ENCODE data around the gene KRTAP20-4. TPM values are rescaled to one million over a fixed set of nuclear protein-coding genes. Genes with fewer than 3 reads are reported as not detected.

Gene KRTAP20-4
- total RNA-seq, 2 donors from 2014 or later, result not detected

DNA sequence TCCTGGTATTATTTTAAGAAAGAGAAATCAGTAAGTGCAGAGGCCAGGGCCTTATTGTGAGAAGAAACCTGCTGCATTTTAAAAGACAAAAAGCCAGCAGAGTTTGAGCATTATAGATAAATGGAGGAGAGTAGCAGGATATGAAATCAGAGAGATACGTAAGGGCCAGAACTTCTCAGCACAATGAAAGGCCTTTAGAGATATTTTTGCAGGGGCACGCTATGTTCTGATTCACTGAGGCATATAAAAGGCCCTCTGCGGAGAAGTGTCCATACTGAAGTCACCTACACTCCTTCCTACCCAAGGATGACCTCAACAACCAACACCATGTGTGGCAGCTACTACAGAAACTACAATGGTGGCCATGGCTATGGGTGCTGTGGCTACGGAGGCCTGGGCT, 28.3 kb upstream of the KRTAP20-4 start, which contains the start of gene KRTAP6-3:
Gene KRTAP6-3, plus strand, starts transcription at position 301 of the 400 bp plus-strand sequence. Its CDS starts 6 bp downstream, at position 307.
- Histone ChIP-seq H3K4me1 (no peaks in the 10 kb centered on the region), H3K9me3 (no peaks in the 10 kb centered on the region), H3K36me3 (no peaks in the 10 kb centered on the region), H3K27me3 (no peaks in the 10 kb centered on the region), H3K27ac (no peak within 1 kb of the TSS), H3K4me3 (no peak within 1 kb of the TSS)
- no peak for DNase-seq (ENCODE audit: low spot score)
- TF ChIP-seq, protein P1, sequence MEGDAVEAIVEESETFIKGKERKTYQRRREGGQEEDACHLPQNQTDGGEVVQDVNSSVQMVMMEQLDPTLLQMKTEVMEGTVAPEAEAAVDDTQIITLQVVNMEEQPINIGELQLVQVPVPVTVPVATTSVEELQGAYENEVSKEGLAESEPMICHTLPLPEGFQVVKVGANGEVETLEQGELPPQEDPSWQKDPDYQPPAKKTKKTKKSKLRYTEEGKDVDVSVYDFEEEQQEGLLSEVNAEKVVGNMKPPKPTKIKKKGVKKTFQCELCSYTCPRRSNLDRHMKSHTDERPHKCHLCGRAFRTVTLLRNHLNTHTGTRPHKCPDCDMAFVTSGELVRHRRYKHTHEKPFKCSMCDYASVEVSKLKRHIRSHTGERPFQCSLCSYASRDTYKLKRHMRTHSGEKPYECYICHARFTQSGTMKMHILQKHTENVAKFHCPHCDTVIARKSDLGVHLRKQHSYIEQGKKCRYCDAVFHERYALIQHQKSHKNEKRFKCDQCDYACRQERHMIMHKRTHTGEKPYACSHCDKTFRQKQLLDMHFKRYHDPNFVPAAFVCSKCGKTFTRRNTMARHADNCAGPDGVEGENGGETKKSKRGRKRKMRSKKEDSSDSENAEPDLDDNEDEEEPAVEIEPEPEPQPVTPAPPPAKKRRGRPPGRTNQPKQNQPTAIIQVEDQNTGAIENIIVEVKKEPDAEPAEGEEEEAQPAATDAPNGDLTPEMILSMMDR (IDR thresholded peaks at IDR 0.05), result no peak

DNA sequence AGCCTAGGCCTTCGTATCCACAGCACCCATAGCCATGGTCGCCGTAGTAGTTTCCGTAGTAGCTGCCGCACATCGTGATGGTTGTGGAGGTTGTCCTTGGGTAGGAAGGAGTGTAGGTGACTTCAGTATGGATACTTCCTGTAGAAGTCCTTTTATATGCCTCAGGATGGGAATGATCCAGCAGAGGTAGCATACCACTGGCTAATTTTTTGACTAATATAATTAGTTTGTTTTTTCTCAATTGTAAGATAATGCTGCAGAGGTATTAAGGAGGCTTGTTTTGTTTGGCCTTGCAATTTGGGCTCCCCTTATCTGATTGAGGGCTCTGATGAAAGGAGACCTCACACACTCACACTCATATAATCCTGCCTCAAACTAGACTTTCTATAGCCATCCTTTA, 21.6 kb upstream of the KRTAP20-4 start, which contains the start of gene KRTAP6-2:
Gene KRTAP6-2, minus strand, starts transcription at position 101 of the 400 bp plus-strand sequence. Its CDS starts 28 bp downstream, at position 73.
- no peak for DNase-seq (ENCODE audit: low spot score)
- no peak within 1 kb of the TSS for H3K27ac ChIP-seq
- H3K4me3 ChIP-seq, result no peak within 1 kb of the TSS
- TF ChIP-seq, protein P1 (IDR thresholded peaks at IDR 0.05), result no peak
- no peaks in the 10 kb centered on the region for H3K36me3 ChIP-seq
- H3K27me3 ChIP-seq, result no peaks in the 10 kb centered on the region
- H3K9me3 ChIP-seq, result no peaks in the 10 kb centered on the region
- no peaks in the 10 kb centered on the region for H3K4me1 ChIP-seq

DNA sequence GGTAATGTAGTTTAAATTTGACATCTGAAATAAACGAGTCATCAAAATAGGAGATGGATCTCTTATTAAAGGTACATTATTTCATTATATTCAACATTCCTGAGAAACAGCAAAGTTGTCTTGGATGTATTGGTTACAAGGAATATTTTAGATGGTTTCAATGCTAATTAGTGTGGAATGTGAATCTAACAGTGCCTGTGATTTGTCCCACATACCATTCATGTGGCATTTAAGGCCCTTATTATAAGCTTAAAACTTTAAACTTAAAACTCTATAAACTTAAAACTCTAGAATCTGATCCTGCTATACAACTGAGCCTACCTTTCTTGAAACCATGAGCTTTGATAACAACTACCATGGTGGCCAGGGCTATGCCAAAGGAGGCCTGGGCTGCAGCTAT, 19.6 kb upstream of the KRTAP20-4 start, which contains the start of gene KRTAP22-1:
Gene KRTAP22-1, plus strand, starts transcription at position 301 of the 400 bp plus-strand sequence.
- Histone ChIP-seq H3K4me1 (no peaks in the 10 kb centered on the region), H3K9me3 (no peaks in the 10 kb centered on the region), H3K36me3 (no peaks in the 10 kb centered on the region), H3K27ac (no peak within 1 kb of the TSS), H3K4me3 (no peak within 1 kb of the TSS), H3K27me3 (no peaks in the 10 kb centered on the region)
- TF ChIP-seq, protein P1 (IDR thresholded peaks at IDR 0.05), result no peak
- DNase-seq (ENCODE audit: low spot score), result no peak

DNA sequence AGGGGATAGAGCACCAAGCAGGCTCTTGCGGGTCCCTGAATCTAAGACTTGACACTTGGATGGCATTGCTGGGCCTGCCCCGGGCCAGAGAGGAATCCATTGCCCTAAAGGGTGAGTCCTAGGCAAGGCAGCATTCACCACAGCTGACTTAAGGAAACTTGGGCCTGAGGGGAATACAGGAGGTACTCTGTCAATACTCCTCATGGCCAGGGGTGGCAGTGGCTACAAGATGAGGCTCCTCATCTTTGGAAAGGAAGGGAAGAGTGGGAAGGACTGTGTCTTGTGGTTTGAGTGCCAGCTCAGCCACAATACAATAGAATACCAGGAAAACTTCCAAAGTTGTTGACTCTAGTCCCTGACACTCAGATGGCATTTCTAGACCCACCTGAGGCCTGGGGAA, 14.5 kb upstream of the KRTAP20-4 start:
- H3K4me1 ChIP-seq, result no peaks in the 10 kb centered on the region
- H3K27ac ChIP-seq, result no peak overlapping the region
- no peak for DNase-seq (ENCODE audit: low spot score)
- TF ChIP-seq, protein P1 (IDR thresholded peaks at IDR 0.05), result no peak
- H3K36me3 ChIP-seq, result no peaks in the 10 kb centered on the region
- no peak overlapping the region for H3K4me3 ChIP-seq
- no peaks in the 10 kb centered on the region for H3K9me3 ChIP-seq
- no peaks in the 10 kb centered on the region for H3K27me3 ChIP-seq

DNA sequence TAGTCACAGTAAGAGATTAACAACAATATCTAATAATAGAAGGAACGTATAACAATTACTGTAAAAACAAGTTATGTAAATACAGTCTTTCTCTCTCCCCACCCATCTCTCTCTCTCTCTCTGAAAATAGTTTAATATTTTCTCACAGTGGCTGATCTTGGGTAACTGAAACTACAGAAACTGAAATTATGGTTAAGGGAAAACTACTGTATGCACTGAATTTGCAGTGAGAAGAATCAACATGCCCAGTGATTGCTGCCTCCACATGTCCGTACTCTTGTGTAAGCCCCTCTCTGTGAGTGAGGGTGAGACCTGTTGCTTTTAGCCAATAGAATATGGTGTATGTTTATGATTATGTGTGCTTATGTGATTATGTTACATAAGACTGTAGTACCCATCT, 8.3 kb upstream of the KRTAP20-4 start:
- Histone ChIP-seq H3K4me3 (no peak overlapping the region), H3K36me3 (no peaks in the 10 kb centered on the region), H3K27ac (no peak overlapping the region), H3K27me3 (no peaks in the 10 kb centered on the region), H3K4me1 (no peaks in the 10 kb centered on the region), H3K9me3 (no peaks in the 10 kb centered on the region)
- TF ChIP-seq, protein P1 (IDR thresholded peaks at IDR 0.05), result no peak
- no peak for DNase-seq (ENCODE audit: low spot score)

DNA sequence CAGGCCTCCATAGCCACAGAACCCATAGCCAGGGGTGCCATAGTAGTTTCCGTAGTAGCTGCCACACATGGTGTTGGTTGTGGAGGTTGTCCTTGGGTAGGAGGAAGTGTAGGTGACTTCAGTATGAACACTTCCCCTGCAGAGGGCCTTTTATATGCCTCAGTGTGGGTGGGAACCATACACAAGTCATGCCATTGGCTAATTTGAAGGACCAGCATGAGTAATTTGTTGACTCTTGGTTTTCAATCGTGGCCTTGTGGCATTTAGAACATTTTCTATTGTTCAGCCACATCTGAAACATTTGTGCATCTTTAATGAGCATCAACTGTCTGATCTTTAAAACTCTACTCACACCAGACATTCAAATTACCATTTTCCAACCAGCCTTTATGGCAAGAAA, 6.6 kb upstream of the KRTAP20-4 start, which contains the start of gene KRTAP6-1:
Gene KRTAP6-1, minus strand, starts transcription at position 95 of the 400 bp plus-strand sequence. Its CDS starts 26 bp downstream, at position 69.
- TF ChIP-seq, protein P1 (IDR thresholded peaks at IDR 0.05), result no peak
- no peaks in the 10 kb centered on the region for H3K4me1 ChIP-seq
- no peak within 1 kb of the TSS for H3K4me3 ChIP-seq
- DNase-seq (ENCODE audit: low spot score), result no peak
- no peaks in the 10 kb centered on the region for H3K36me3 ChIP-seq
- no peaks in the 10 kb centered on the region for H3K27me3 ChIP-seq
- H3K27ac ChIP-seq, result no peak within 1 kb of the TSS
- no peaks in the 10 kb centered on the region for H3K9me3 ChIP-seq
